Liver (tissue), 9 donors: ENCODE measurements around the gene CHST12. TPM values are rescaled to one million over a fixed set of nuclear protein-coding genes. Genes with fewer than 3 reads are reported as not detected.

Experiments
- DNase-seq: peaks from one replicate; pipeline ENCODE4 v3.0.0-alpha.2; 2017; ENCODE audit warnings: low spot score
- H3K27ac ChIP-seq, 2 donors: one replicate each; pipeline ENCODE4 v1.7.0; 2013; ENCODE audit warnings: inconsistent platforms in 2 of 2, low read length in 2 of 2, control low read depth in 1 of 2, low read depth in 1 of 2, mild to moderate bottlenecking in 1 of 2
- H3K27me3 ChIP-seq, 4 donors: one replicate each; pipeline versions ENCODE4 v1.6.1 to v1.7.0; 2013; ENCODE audit warnings: low read length in 3 of 4, inconsistent platforms in 1 of 4, mild to moderate bottlenecking in 1 of 4, moderate library complexity in 1 of 4; ENCODE audit not compliant: control insufficient read depth in 4 of 4, insufficient read depth in 4 of 4
- H3K36me3 ChIP-seq, 4 donors: one replicate each; pipeline versions ENCODE4 v1.6.1 to v1.7.0; 2013; ENCODE audit warnings: low read length in 3 of 4, mild to moderate bottlenecking in 3 of 4, low read depth in 1 of 4, moderate library complexity in 1 of 4; ENCODE audit not compliant: control insufficient read depth in 4 of 4, insufficient read depth in 3 of 4
- H3K4me1 ChIP-seq, 4 donors: one replicate each; pipeline versions ENCODE4 v1.6.1 to v1.7.0; 2013; ENCODE audit warnings: low read length in 3 of 4, mild to moderate bottlenecking in 3 of 4, moderate library complexity in 1 of 4; ENCODE audit not compliant: control insufficient read depth in 4 of 4, insufficient read depth in 4 of 4
- H3K4me3 ChIP-seq, 3 donors: one replicate each; pipeline versions ENCODE4 v1.6.1 to v1.7.0; 2013; ENCODE audit warnings: low read length in 3 of 3, control low read depth in 1 of 3, low read depth in 1 of 3, mild to moderate bottlenecking in 1 of 3
- H3K9ac ChIP-seq, 2 donors: one replicate each; pipeline ENCODE4 v1.7.0; 2013; ENCODE audit warnings: low read length in 2 of 2, mild to moderate bottlenecking in 2 of 2, moderate library complexity in 2 of 2, control low read depth in 1 of 2, low read depth in 1 of 2
- H3K9me3 ChIP-seq, 4 donors: one replicate each; pipeline versions ENCODE4 v1.6.1 to v1.7.0; 2013; ENCODE audit warnings: low read length in 3 of 4; ENCODE audit not compliant: control insufficient read depth in 4 of 4
- ATF3 ChIP-seq: IDR thresholded peaks from 2 replicates; pipeline ENCODE4 v1.6.1; 2016; ENCODE audit warnings: antibody characterized with exemption
- CTCF ChIP-seq: fragments of 150-350 bp; IDR thresholded peaks from 2 replicates; pipeline ENCODE4 v1.5.1; 2017; ENCODE audit warnings: improper control_type of control experiment, low read depth, low read length; ENCODE audit not compliant: missing input control
- EGR1 ChIP-seq, 2 donors: IDR thresholded peaks; 2 replicates each; pipeline ENCODE4 v1.6.1; 2016 to 2018; ENCODE audit warnings: antibody characterized with exemption in 2 of 2, low read depth in 2 of 2
- FOXA1 ChIP-seq: IDR thresholded peaks from 2 replicates; pipeline ENCODE4 v1.6.1; 2016; ENCODE audit warnings: antibody characterized with exemption
- FOXA2 ChIP-seq: IDR thresholded peaks from 2 replicates; pipeline ENCODE4 v1.6.1; 2016; ENCODE audit warnings: antibody characterized with exemption
- GABPA ChIP-seq, 2 donors: IDR thresholded peaks in 1 of 2; conservative IDR thresholded peaks in 1 of 2; 2 replicates each; pipeline ENCODE4 v1.6.1; 2016; ENCODE audit warnings: antibody characterized with exemption in 2 of 2, mild to moderate bottlenecking in 1 of 2, moderate library complexity in 1 of 2
- HNF4A ChIP-seq, 2 donors: conservative IDR thresholded peaks; 2 replicates each; pipeline ENCODE4 v1.6.1; 2016; ENCODE audit warnings: antibody characterized with exemption in 2 of 2, mild to moderate bottlenecking in 2 of 2
- HNF4G ChIP-seq: IDR thresholded peaks from 2 replicates; pipeline ENCODE4 v1.6.1; 2016; ENCODE audit warnings: antibody characterized with exemption
- JUND ChIP-seq, 2 donors: IDR thresholded peaks; 2 replicates each; pipeline ENCODE4 v1.6.1; 2016; ENCODE audit warnings: antibody characterized with exemption in 2 of 2
- MAX ChIP-seq: IDR thresholded peaks from 2 replicates; pipeline ENCODE4 v1.6.1; 2016; ENCODE audit warnings: antibody characterized with exemption
- NR2F2 ChIP-seq: IDR thresholded peaks from 2 replicates; pipeline ENCODE4 v1.6.1; 2016; ENCODE audit warnings: antibody characterized with exemption
- RAD21 ChIP-seq, 2 donors: IDR thresholded peaks; 2 replicates each; pipeline ENCODE4 v1.6.1; 2016; ENCODE audit warnings: antibody characterized with exemption in 2 of 2, mild to moderate bottlenecking in 2 of 2
- REST ChIP-seq: IDR thresholded peaks from 2 replicates; pipeline ENCODE4 v1.6.1; 2016; ENCODE audit warnings: antibody characterized with exemption, mild to moderate bottlenecking
- RXRA ChIP-seq, 2 donors: IDR thresholded peaks; 2 replicates each; pipeline ENCODE4 v1.6.1; 2017 to 2018; ENCODE audit warnings: antibody characterized with exemption in 2 of 2, mild to moderate bottlenecking in 1 of 2
- SP1 ChIP-seq: IDR thresholded peaks from 2 replicates; pipeline ENCODE4 v1.6.1; 2018; ENCODE audit warnings: antibody characterized with exemption, mild to moderate bottlenecking
- TAF1 ChIP-seq: conservative IDR thresholded peaks from 2 replicates; pipeline ENCODE4 v1.6.1; 2016; ENCODE audit warnings: antibody characterized with exemption, mild to moderate bottlenecking
- YY1 ChIP-seq: IDR thresholded peaks from 2 replicates; pipeline ENCODE4 v1.6.1; 2016; ENCODE audit warnings: antibody characterized with exemption, mild to moderate bottlenecking
- ZBTB33 ChIP-seq: IDR thresholded peaks from 2 replicates; pipeline ENCODE4 v1.6.1; 2016; ENCODE audit warnings: antibody characterized with exemption
- WGBS: extraction: QIAGEN DNeasy Blood & Tissue Kit; methylation state at CpG from one replicate; pipeline ENCODE4 v1.1.7; 2013; 5-methylcytosine and 5-hydroxymethylcytosine counted together
- polyA plus RNA-seq, 2 donors: library from polyadenylated mRNA; stranded (reverse) in 1 of 2; unstranded in 1 of 2; fragments of 200-250 nt in 1 of 2; fragments of >200 nt in 1 of 2; fragmentation: Nextera tagmentation in 1 of 2; extraction: Ambion mirVana in 1 of 2; gene quantifications; one replicate each; pipeline versions ENCODE4 v1.2.1 to v1.2.3, GENCODE V29; 2013 to 2015
- total RNA-seq, 2 donors: library from RNA; depleted of rRNA; stranded (reverse); fragments of >200 nt; gene quantifications; one replicate each; pipeline ENCODE4 v1.2.3, GENCODE V29; 2014
- donor health status: healthy.
- donor health status: healthy.
- donor health status: healthy.
- donor health status: healthy.
- donor health status: healthy.

Gene CHST12
- total and polyA plus RNA-seq, 4 donors = 3.2 to 11.9 (median 5.2) TPM

- Histone ChIP-seq H3K9ac (no peak overlapping the region), H3K4me1 (peaks cover 0 to 13% (median 10%) of the 10 kb centered on the region in 4 donors), H3K36me3 (no peaks in the 10 kb centered on the region), H3K27me3 (no peaks in the 10 kb centered on the region), H3K27ac (no peak overlapping the region), H3K9me3 (no peaks in the 10 kb centered on the region), H3K4me3 (no peak overlapping the region)
- DNase-seq = no peak
- TF ChIP-seq RXRA (IDR thresholded peaks at IDR 0.05) (no peak), CTCF (no peak), ATF3 (no peak), JUND (IDR thresholded peaks at IDR 0.05) (no peak), HNF4G (no peak), REST (no peak), HNF4A (conservative IDR thresholded peaks at IDR 0.05) (no peak), MAX (no peak), RAD21 (IDR thresholded peaks at IDR 0.05) (no peak), FOXA1 (no peak), FOXA2 (no peak), GABPA (IDR thresholded peaks at IDR 0.05 in 1 of 2, conservative IDR thresholded peaks at IDR 0.05 in 1 of 2) (no peak), SP1 (no peak), TAF1 (no peak), ZBTB33 (no peak), NR2F2 (no peak), YY1 (no peak), EGR1 (IDR thresholded peaks at IDR 0.05; ENCODE audit: low read depth in 2 of 2) (no peak)
- WGBS = 81% methylated on average over 15 of the region's 15 CpGs
These were observed 70.8 kb downstream of the CHST12 start for GRCh38 chr7:2474224-2474623.
